Hepatocyte (in vitro differentiated cells): Measurements from ENCODE around the gene AGBL4.

Experiments
- CTCF ChIP-seq: fragments of 200-600 bp; sonication (generic); IDR thresholded peaks from 2 replicates; pipeline ENCODE4 v1.5.1; 2016; ENCODE audit warnings: antibody characterized with exemption, mild to moderate bottlenecking; ENCODE audit not compliant: poor library complexity
- EZH2 ChIP-seq: fragments of 200-600 bp; sonication (generic); IDR thresholded peaks from 2 replicates; pipeline ENCODE4 v1.6.1; 2016; ENCODE audit warnings: antibody characterized with exemption, mild to moderate bottlenecking, borderline replicate concordance
- EZH2phosphoT487 ChIP-seq: fragments of 200-600 bp; sonication (generic); IDR thresholded peaks from one replicate; pipeline ENCODE4 v1.6.1; 2018; ENCODE audit warnings: antibody characterized with exemption, mild to moderate bottlenecking, low read depth, moderate library complexity; ENCODE audit not compliant: unreplicated experiment, severe bottlenecking

- no peak for TF ChIP-seq CTCF
- no peak for TF ChIP-seq EZH2
- no peak for TF ChIP-seq EZH2phosphoT487
Measured at GRCh38 chr1:49013079-49013478, 1010.7 kb downstream of the AGBL4 start.
